Measurements from ENCODE around the gene TMEM271.
"Not testable (repeated sequence)": the region's sequence is repeated elsewhere in the genome, so short reads cannot be mapped to it uniquely, and the experiment has no call there.

TMEM271 gene

GRCh38 chr4:566508-567295 is 9.4 kb downstream of the TMEM271 start:
- H3K4me3 ChIP-seq (ENCODE audit: low read depth, low read length) = no peak overlapping the region

- no peak overlapping the region for H3K4me3 ChIP-seq (ENCODE audit: low read depth, low read length)
These were observed 10.1 kb downstream of the TMEM271 start for GRCh38 chr4:566035-566434.

GRCh38 chr4:565614-566013 is 10.5 kb downstream of the TMEM271 start:
- H3K4me3 ChIP-seq (ENCODE audit: low read depth, low read length) = not testable (repeated sequence)

- not testable (repeated sequence) for H3K4me3 ChIP-seq (ENCODE audit: low read depth, low read length)
These were observed 13.6 kb downstream of the TMEM271 start for GRCh38 chr4:562458-562857.

GRCh38 chr4:561426-561825 is 14.7 kb downstream of the TMEM271 start:
- H3K4me3 ChIP-seq (ENCODE audit: low read depth, low read length) = no peak overlapping the region

GRCh38 chr4:560731-561291 is 15.3 kb downstream of the TMEM271 start:
- H3K4me3 ChIP-seq (ENCODE audit: low read depth, low read length) = no peak overlapping the region

- no peak overlapping the region for H3K4me3 ChIP-seq (ENCODE audit: low read depth, low read length)
These were observed 16.0 kb downstream of the TMEM271 start for GRCh38 chr4:560061-560460.

- H3K4me3 ChIP-seq (ENCODE audit: low read depth, low read length) = no peak overlapping the region
These were observed 20.4 kb downstream of the TMEM271 start for GRCh38 chr4:555566-556275.

- not testable (repeated sequence) for H3K4me3 ChIP-seq (ENCODE audit: low read depth, low read length)
These were observed 21.2 kb downstream of the TMEM271 start for GRCh38 chr4:554793-555320.

- H3K4me3 ChIP-seq (ENCODE audit: low read depth, low read length) = no peak overlapping the region
These were observed 24.1 kb downstream of the TMEM271 start for GRCh38 chr4:552019-552418.

- not testable (repeated sequence) for H3K4me3 ChIP-seq (ENCODE audit: low read depth, low read length)
These were observed 25.8 kb downstream of the TMEM271 start for GRCh38 chr4:550268-550667.

GRCh38 chr4:548976-549375 is 27.1 kb downstream of the TMEM271 start:
- no peak overlapping the region for H3K4me3 ChIP-seq (ENCODE audit: low read depth, low read length)

- H3K4me3 ChIP-seq (ENCODE audit: low read depth, low read length) = no peak overlapping the region
These were observed 30.5 kb downstream of the TMEM271 start for GRCh38 chr4:545612-546011.

- H3K4me3 ChIP-seq (ENCODE audit: low read depth, low read length) = no peak overlapping the region
These were observed 31.5 kb downstream of the TMEM271 start for GRCh38 chr4:544386-545105.

GRCh38 chr4:541271-541670 is 34.8 kb downstream of the TMEM271 start:
- H3K4me3 ChIP-seq (ENCODE audit: low read depth, low read length) = no peak overlapping the region

GRCh38 chr4:538542-539142 is 37.5 kb downstream of the TMEM271 start:
- no peak overlapping the region for H3K4me3 ChIP-seq (ENCODE audit: low read depth, low read length)

- H3K4me3 ChIP-seq (ENCODE audit: low read depth, low read length) = no peak overlapping the region
These were observed 38.4 kb downstream of the TMEM271 start for GRCh38 chr4:537436-538264.

- no peak overlapping the region for H3K4me3 ChIP-seq (ENCODE audit: low read depth, low read length)
These were observed 39.6 kb downstream of the TMEM271 start for GRCh38 chr4:536351-536972.

- no peak overlapping the region for H3K4me3 ChIP-seq (ENCODE audit: low read depth, low read length)
These were observed 40.2 kb downstream of the TMEM271 start for GRCh38 chr4:535924-536281.

Measured in iPS-11a (cell line).